K562 (cell line): ENCODE data around the gene CNPY4. TPM values are rescaled to one million over a fixed set of nuclear protein-coding genes. Genes with fewer than 3 reads are reported as not detected.

ENCODE experiments used
- ATAC-seq: fragments of 200-7000 bp; cut with Tn5 transposase; 3 replicates; pipeline ENCODE4 v1.9.1; 2020; ENCODE audit warnings: moderate library complexity
- BruUV-seq: library from RNA; stranded (reverse); fragments of 400-500 nt; replicated peaks from 2 replicates; lab custom pipeline; 2021; lab: Mats Ljungman, UMichigan
- CTCF ChIA-PET: fragments of 300-600 bp; formaldehyde crosslinking; extraction: SDS; loops from one replicate; lab custom pipeline; 2021; ENCODE audit warnings: low intra/inter-chr PET ratio; lab: Yijun Ruan, JAX
- POLR2A ChIA-PET: fragments of 300-600, 350-650 bp; sonication (Branson Sonifier 250); formaldehyde crosslinking; extraction: SDS; loops from one replicate; lab custom pipeline; 2021; ENCODE audit warnings: antibody characterized with exemption, inconsistent platforms; lab: Yijun Ruan, JAX
- DNase-seq, 4 experiments: peaks; one replicate each; pipeline versions ENCODE4 v3.0.0 to v3.0.0-alpha.2; 2011 to 2018; ENCODE audit warnings: low spot score in 3 of 4, mixed read lengths in 3 of 4; ENCODE audit errors: extremely low read depth in 1 of 4
- FAIRE-seq: peaks from 2 replicates; lab custom pipeline; 2011; peaks lifted over from hg19 to GRCh38; lab: Jason Lieb, UNC
- H2AFZ ChIP-seq: 2 replicates; pipeline ENCODE4 v1.6.0; 2011; ENCODE audit warnings: low read depth, low read length, control low read depth, inconsistent platforms
- H3K27ac ChIP-seq: fragments of 200-600 bp; 3 replicates; pipeline ENCODE4 v1.8.0; 2011; ENCODE audit warnings: low read depth, mild to moderate bottlenecking, control low read depth, inconsistent platforms, low read length, moderate library complexity, mixed read lengths; ENCODE audit errors: extremely low read depth
- H3K27me3 ChIP-seq, 2 experiments: fragments of 300-600 bp in 1 of 2; 2 replicates in 1 of 2; 3 replicates in 1 of 2; pipeline versions ENCODE4 v1.6.0 to v1.8.0; 2011; ENCODE audit warnings: inconsistent platforms in 2 of 2, low read length in 2 of 2, mild to moderate bottlenecking in 1 of 2, mixed read lengths in 1 of 2, moderate library complexity in 1 of 2; ENCODE audit not compliant: control insufficient read depth in 2 of 2, insufficient read depth in 2 of 2
- H3K36me3 ChIP-seq: fragments of 300-600 bp; 3 replicates; pipeline ENCODE4 v1.8.0; 2011; ENCODE audit warnings: mild to moderate bottlenecking, low read length, inconsistent platforms; ENCODE audit not compliant: control insufficient read depth, insufficient read depth
- H3K4me1 ChIP-seq, 2 experiments: fragments of 200-600 bp in 1 of 2; replicated peaks in 1 of 2; 2 replicates in 1 of 2; 3 replicates in 1 of 2; pipeline versions ENCODE4 v1.5.1 to v1.8.0; 2011; ENCODE audit warnings: inconsistent platforms in 2 of 2, low read length in 2 of 2, mild to moderate bottlenecking in 1 of 2, mixed read lengths in 1 of 2, moderate library complexity in 1 of 2; ENCODE audit not compliant: control insufficient read depth in 2 of 2, insufficient read depth in 2 of 2
- H3K4me2 ChIP-seq: 2 replicates; pipeline ENCODE4 v1.6.1; 2011; ENCODE audit warnings: low read length, control low read depth, inconsistent platforms, mixed read lengths; ENCODE audit not compliant: insufficient read depth
- H3K4me3 ChIP-seq: fragments of 200-600 bp; sonication (generic), shearing (Covaris generic); 2 replicates; pipeline ENCODE4 v1.5.1; 2016; ENCODE audit warnings: control low read depth, inconsistent platforms
- H3K79me2 ChIP-seq: fragments of 200-600 bp; 3 replicates; pipeline ENCODE4 v1.8.0; 2011; ENCODE audit warnings: low read length, inconsistent platforms; ENCODE audit not compliant: control insufficient read depth, insufficient read depth
- H3K9ac ChIP-seq, 2 experiments: 2 replicates each; pipeline versions ENCODE4 v1.6.0 to v1.6.1; 2011; ENCODE audit warnings: low read depth in 2 of 2, low read length in 2 of 2, control low read depth in 1 of 2, inconsistent platforms in 1 of 2, mild to moderate bottlenecking in 1 of 2, mixed read lengths in 1 of 2; ENCODE audit not compliant: insufficient read depth in 1 of 2
- H3K9me1 ChIP-seq: one replicate; pipeline ENCODE4 v1.6.0; 2011; ENCODE audit warnings: inconsistent platforms, mild to moderate bottlenecking, low read length, moderate library complexity; ENCODE audit not compliant: control insufficient read depth, insufficient read depth
- H3K9me3 ChIP-seq: replicated peaks from 2 replicates; pipeline ENCODE4 v1.5.1; 2011; ENCODE audit warnings: low read depth, low read length, inconsistent platforms; ENCODE audit not compliant: control insufficient read depth, insufficient read depth
- H4K20me1 ChIP-seq: replicated peaks from 2 replicates; pipeline ENCODE4 v1.6.1; 2011; ENCODE audit warnings: low read length, inconsistent platforms, mixed read lengths; ENCODE audit not compliant: control insufficient read depth, insufficient read depth
- CEBPB ChIP-seq: fragments of 450-650 bp; IDR thresholded peaks from 2 replicates; pipeline ENCODE4 v1.6.1; 2016; ENCODE audit warnings: missing genetic modification characterization, missing compliant biosample characterization
- CEBPG ChIP-seq, 3 experiments: fragments of 200-800 bp in 1 of 3; sonication (Bioruptor generic) in 1 of 3; sonication (generic) in 1 of 3; formaldehyde crosslinking in 1 of 3; IDR thresholded peaks in 2 of 3; conservative IDR thresholded peaks in 1 of 3; 2 replicates each; pipeline versions ENCODE4 v1.6.1 to v1.8.0; 2016 to 2022; ENCODE audit warnings: missing compliant biosample characterization in 2 of 3, missing genetic modification characterization in 2 of 3, mild to moderate bottlenecking in 1 of 3, missing genetic modification reagents in 1 of 3
- WGBS: fragments of 100-300 bp; shearing (Covaris generic); methylation state at CpG from one replicate; pipeline ENCODE4 v1.1.6; 2016; ENCODE audit warnings: low coverage, mixed read lengths; ENCODE audit not compliant: insufficient coverage; ENCODE audit errors: missing lambda C conversion rate; 5-methylcytosine and 5-hydroxymethylcytosine counted together
- in situ Hi-C: fragments of 300-500 bp; cut with MboI; formaldehyde crosslinking; loops from 4 replicates; pipeline ENCODE4 v1.15.0; 2018; ENCODE audit warnings: inconsistent platforms, mixed read lengths
- intact Hi-C: fragments of 100-400 bp; cut with micrococcal nuclease; formaldehyde crosslinking; loops from 2 replicates; pipeline ENCODE4 v1.14.2; 2022
- polyA plus RNA-seq, 8 experiments: library from polyadenylated mRNA; depleted of rRNA in 4 of 8; stranded (reverse) in 5 of 8; unstranded in 3 of 8; fragments of >200 nt; fragmentation: Nextera tagmentation in 2 of 8; fragmentation: Illumina TruSeq in 1 of 8; extraction: Ambion mirVana in 2 of 8; extraction: Trizol in 1 of 8; gene quantifications; 2 replicates each; pipeline versions ENCODE4 v1.2.1 to v1.2.3, GENCODE V29; 2011 to 2014; ENCODE audit warnings: inconsistent platforms in 1 of 8, missing spikeins in 1 of 8
- total RNA-seq, 7 experiments: library from RNA; depleted of rRNA in 6 of 7; stranded (reverse); fragments of >200 nt in 6 of 7; fragmentation: Illumina TruSeq in 2 of 7; extraction: Trizol in 2 of 7; gene quantifications; 2 replicates each; pipeline versions ENCODE4 v1.2.1 to v1.2.3, GENCODE V29; 2011 to 2021; ENCODE audit warnings: low replicate concordance in 1 of 7
- TF ChIP-seq, protein P1 (sequence below): sonication (generic); formaldehyde crosslinking; IDR thresholded peaks from 2 replicates; pipeline ENCODE4 v1.8.0; 2022; ENCODE audit warnings: mild to moderate bottlenecking, missing genetic modification reagents
- TF ChIP-seq, protein P2 (sequence below): fragments of 250-450 bp; sonication (Bioruptor Pico); IDR thresholded peaks from 2 replicates; pipeline ENCODE4 v1.8.0; 2021; ENCODE audit warnings: borderline replicate concordance, mild to moderate bottlenecking, moderate library complexity; ENCODE audit not compliant: poor library complexity, severe bottlenecking

The CNPY4 gene
- total and polyA plus RNA-seq, 9 of the 15 experiments (the other 6 are each of a cell fraction or from before 2014, with no cell fraction given) = 1.9 to 11.2 (median 7.0) TPM

DNA sequence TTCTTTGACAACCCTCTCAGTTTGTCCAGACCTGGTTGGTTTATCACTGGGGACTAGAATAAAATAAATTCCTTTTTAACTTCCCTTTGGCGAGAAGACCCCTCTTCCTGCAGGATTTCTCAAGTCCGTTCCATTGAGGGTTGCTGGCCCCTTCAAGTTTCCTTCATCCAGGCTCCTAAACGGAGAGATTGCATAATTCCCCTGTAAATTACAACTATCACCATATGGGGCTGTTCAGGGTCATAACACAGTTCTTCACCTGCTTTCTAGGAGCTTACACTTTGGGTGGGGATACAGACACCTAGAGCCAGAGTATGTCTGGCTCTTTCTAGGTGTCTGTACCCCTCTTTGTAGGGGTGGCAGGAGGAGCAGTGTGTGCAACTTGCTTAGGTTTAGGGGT, 33.9 kb upstream of the CNPY4 start:
- Histone ChIP-seq H4K20me1 (no peaks in the 10 kb centered on the region), H3K9ac (no peak overlapping the region), H3K36me3 (peaks cover 8% of the 10 kb centered on the region), H3K4me3 (no peak overlapping the region), H3K9me1 (no peaks in the 10 kb centered on the region), H3K27ac (no peak overlapping the region), H2AFZ (peak overlapping the region; percentile 26), H3K9me3 (no peaks in the 10 kb centered on the region), H3K27me3 (no peaks in the 10 kb centered on the region), H3K4me2 (no peak overlapping the region), H3K79me2 (peaks cover 29% of the 10 kb centered on the region), H3K4me1 (peaks cover 31 to 43% of the 10 kb centered on the region in 2 experiments)
- TF ChIP-seq CEBPB (peak; percentile 80), CEBPG (CRISPR knock-in tag; IDR thresholded peaks at IDR 0.05) (no peak), CEBPG (tag; conservative IDR thresholded peaks at IDR 0.05 in 1 of 2, IDR thresholded peaks at IDR 0.05 in 1 of 2) (peak; percentile 45 to 46; a peak in 3 of 4 replicates)
- TF ChIP-seq, protein P1, sequence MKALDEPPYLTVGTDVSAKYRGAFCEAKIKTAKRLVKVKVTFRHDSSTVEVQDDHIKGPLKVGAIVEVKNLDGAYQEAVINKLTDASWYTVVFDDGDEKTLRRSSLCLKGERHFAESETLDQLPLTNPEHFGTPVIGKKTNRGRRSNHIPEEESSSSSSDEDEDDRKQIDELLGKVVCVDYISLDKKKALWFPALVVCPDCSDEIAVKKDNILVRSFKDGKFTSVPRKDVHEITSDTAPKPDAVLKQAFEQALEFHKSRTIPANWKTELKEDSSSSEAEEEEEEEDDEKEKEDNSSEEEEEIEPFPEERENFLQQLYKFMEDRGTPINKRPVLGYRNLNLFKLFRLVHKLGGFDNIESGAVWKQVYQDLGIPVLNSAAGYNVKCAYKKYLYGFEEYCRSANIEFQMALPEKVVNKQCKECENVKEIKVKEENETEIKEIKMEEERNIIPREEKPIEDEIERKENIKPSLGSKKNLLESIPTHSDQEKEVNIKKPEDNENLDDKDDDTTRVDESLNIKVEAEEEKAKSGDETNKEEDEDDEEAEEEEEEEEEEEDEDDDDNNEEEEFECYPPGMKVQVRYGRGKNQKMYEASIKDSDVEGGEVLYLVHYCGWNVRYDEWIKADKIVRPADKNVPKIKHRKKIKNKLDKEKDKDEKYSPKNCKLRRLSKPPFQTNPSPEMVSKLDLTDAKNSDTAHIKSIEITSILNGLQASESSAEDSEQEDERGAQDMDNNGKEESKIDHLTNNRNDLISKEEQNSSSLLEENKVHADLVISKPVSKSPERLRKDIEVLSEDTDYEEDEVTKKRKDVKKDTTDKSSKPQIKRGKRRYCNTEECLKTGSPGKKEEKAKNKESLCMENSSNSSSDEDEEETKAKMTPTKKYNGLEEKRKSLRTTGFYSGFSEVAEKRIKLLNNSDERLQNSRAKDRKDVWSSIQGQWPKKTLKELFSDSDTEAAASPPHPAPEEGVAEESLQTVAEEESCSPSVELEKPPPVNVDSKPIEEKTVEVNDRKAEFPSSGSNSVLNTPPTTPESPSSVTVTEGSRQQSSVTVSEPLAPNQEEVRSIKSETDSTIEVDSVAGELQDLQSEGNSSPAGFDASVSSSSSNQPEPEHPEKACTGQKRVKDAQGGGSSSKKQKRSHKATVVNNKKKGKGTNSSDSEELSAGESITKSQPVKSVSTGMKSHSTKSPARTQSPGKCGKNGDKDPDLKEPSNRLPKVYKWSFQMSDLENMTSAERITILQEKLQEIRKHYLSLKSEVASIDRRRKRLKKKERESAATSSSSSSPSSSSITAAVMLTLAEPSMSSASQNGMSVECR (CRISPR knock-in tag) = no peak
- TF ChIP-seq, protein P2, sequence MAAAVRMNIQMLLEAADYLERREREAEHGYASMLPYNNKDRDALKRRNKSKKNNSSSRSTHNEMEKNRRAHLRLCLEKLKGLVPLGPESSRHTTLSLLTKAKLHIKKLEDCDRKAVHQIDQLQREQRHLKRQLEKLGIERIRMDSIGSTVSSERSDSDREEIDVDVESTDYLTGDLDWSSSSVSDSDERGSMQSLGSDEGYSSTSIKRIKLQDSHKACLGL (CRISPR knock-in tag) = no peak
- in situ Hi-C loops = no loop called here
- POLR2A ChIA-PET = interaction anchor here (0.8 to 2.1 kb wide), 3 partner anchors 8 to 15 kb away, joined by 4 to 10 read pairs (median 8); no protein-coding TSS in a partner anchor
- DNase-seq (no peak), ATAC-seq (no peak), FAIRE-seq (no peak)
- intact Hi-C loops = no loop called here
- no TSS peak for BruUV-seq
- CTCF ChIA-PET = interaction anchor here (0.6 kb wide), 1 partner anchor 94 kb away, joined by 5 read pairs; no protein-coding TSS in a partner anchor
- 56% methylated on average over 3 of the region's 3 CpGs for WGBS
